H9 (cell line): ENCODE measurements around the gene SPTBN1. TPM values are rescaled to one million over a fixed set of nuclear protein-coding genes. Genes with fewer than 3 reads are reported as not detected.

ENCODE experiments used
- DNase-seq: peaks from one replicate; pipeline ENCODE4 v3.0.0-alpha.2; 2017
- H2AFZ ChIP-seq: one replicate; pipeline ENCODE4 v1.6.1; 2013; ENCODE audit warnings: mild to moderate bottlenecking, low read length, control low read depth, moderate library complexity
- H2AK5ac ChIP-seq: 2 replicates; pipeline ENCODE4 v1.6.1; 2013; ENCODE audit warnings: low read length, control low read depth, mixed read lengths; ENCODE audit not compliant: insufficient read length
- H2BK120ac ChIP-seq: one replicate; pipeline ENCODE4 v1.6.1; 2013; ENCODE audit warnings: low read depth, mild to moderate bottlenecking, low read length, control low read depth, inconsistent platforms; ENCODE audit not compliant: poor library complexity, severe bottlenecking
- H2BK12ac ChIP-seq: 2 replicates; pipeline ENCODE4 v1.6.1; 2013; ENCODE audit warnings: low read length, control low read depth, mixed read lengths, low read depth; ENCODE audit not compliant: insufficient read length
- H2BK15ac ChIP-seq: 2 replicates; pipeline ENCODE4 v1.6.1; 2013; ENCODE audit warnings: low read depth, low read length, control low read depth
- H2BK20ac ChIP-seq: one replicate; pipeline ENCODE4 v1.6.1; 2013; ENCODE audit warnings: low read depth, mild to moderate bottlenecking, low read length, control low read depth, inconsistent platforms; ENCODE audit not compliant: poor library complexity, severe bottlenecking
- H2BK5ac ChIP-seq: 2 replicates; pipeline ENCODE4 v1.6.1; 2013; ENCODE audit warnings: low read length, control low read depth, mixed read lengths; ENCODE audit not compliant: insufficient read length
- H3K14ac ChIP-seq: 2 replicates; pipeline ENCODE4 v1.6.1; 2013; ENCODE audit warnings: low read length, control low read depth; ENCODE audit not compliant: insufficient read depth
- H3K18ac ChIP-seq: 2 replicates; pipeline ENCODE4 v1.6.1; 2013; ENCODE audit warnings: low read depth, mild to moderate bottlenecking, mixed read lengths, low read length, control low read depth; ENCODE audit not compliant: insufficient read length
- H3K23ac ChIP-seq: 2 replicates; pipeline ENCODE4 v1.6.1; 2013; ENCODE audit warnings: low read length, control low read depth, mixed read lengths, low read depth; ENCODE audit not compliant: insufficient read length
- H3K23me2 ChIP-seq: 2 replicates; pipeline ENCODE4 v1.6.1; 2013; ENCODE audit warnings: low read depth, mild to moderate bottlenecking, mixed read lengths, low read length, control low read depth; ENCODE audit not compliant: insufficient read length, poor library complexity, severe bottlenecking
- H3K27ac ChIP-seq: 2 replicates; pipeline ENCODE4 v1.5.1; 2013; ENCODE audit warnings: low read length, control low read depth, mixed read lengths, low read depth; ENCODE audit not compliant: insufficient read length
- H3K27me3 ChIP-seq: 2 replicates; pipeline ENCODE4 v1.6.1; 2013; ENCODE audit warnings: low read length, control low read depth, inconsistent platforms; ENCODE audit not compliant: insufficient read depth
- H3K4ac ChIP-seq: 2 replicates; pipeline ENCODE4 v1.6.1; 2013; ENCODE audit warnings: low read depth, mild to moderate bottlenecking, control low read depth, inconsistent platforms, low read length, moderate library complexity
- H3K4me1 ChIP-seq: 2 replicates; pipeline ENCODE4 v1.6.1; 2013; ENCODE audit warnings: low read length, control low read depth, inconsistent platforms; ENCODE audit not compliant: insufficient read depth
- H3K4me2 ChIP-seq: 2 replicates; pipeline ENCODE4 v1.6.1; 2013; ENCODE audit warnings: low read length, control low read depth, mixed read lengths; ENCODE audit not compliant: insufficient read length, insufficient read depth
- H3K56ac ChIP-seq: 2 replicates; pipeline ENCODE4 v1.6.1; 2013; ENCODE audit warnings: low read depth, mild to moderate bottlenecking, mixed read lengths, low read length, control low read depth; ENCODE audit not compliant: insufficient read length
- H3K79me1 ChIP-seq: 2 replicates; pipeline ENCODE4 v1.6.1; 2013; ENCODE audit warnings: low read depth, mild to moderate bottlenecking, moderate library complexity, low read length, control low read depth, inconsistent platforms; ENCODE audit not compliant: insufficient read depth, poor library complexity, severe bottlenecking
- H3K79me2 ChIP-seq: 2 replicates; pipeline ENCODE4 v1.6.1; 2013; ENCODE audit warnings: low read length, control low read depth, inconsistent platforms; ENCODE audit not compliant: insufficient read depth
- H3K9ac ChIP-seq: 2 replicates; pipeline ENCODE4 v1.6.1; 2013; ENCODE audit warnings: low read length, control low read depth, mixed read lengths; ENCODE audit not compliant: insufficient read length; ENCODE audit errors: extremely low read depth
- H3K9me3 ChIP-seq: one replicate; pipeline ENCODE4 v1.6.1; 2013; ENCODE audit warnings: low read depth, low read length, inconsistent platforms; ENCODE audit not compliant: control insufficient read depth
- H3T11ph ChIP-seq: one replicate; pipeline ENCODE4 v1.6.1; 2013; ENCODE audit warnings: mild to moderate bottlenecking, low read length, control low read depth, inconsistent platforms
- H4K20me1 ChIP-seq: one replicate; pipeline ENCODE4 v1.6.1; 2013; ENCODE audit not compliant: control insufficient read depth, insufficient read length, insufficient read depth
- H4K5ac ChIP-seq: 2 replicates; pipeline ENCODE4 v1.6.1; 2013; ENCODE audit warnings: low read depth, mild to moderate bottlenecking, mixed read lengths, low read length, control low read depth; ENCODE audit not compliant: insufficient read length
- H4K8ac ChIP-seq: replicated peaks from 2 replicates; pipeline ENCODE4 v1.6.1; 2013; ENCODE audit warnings: low read length, control low read depth, mixed read lengths, low read depth; ENCODE audit not compliant: insufficient read length
- H4K91ac ChIP-seq: 2 replicates; pipeline ENCODE4 v1.6.1; 2013; ENCODE audit warnings: low read depth, mild to moderate bottlenecking, moderate library complexity, mixed read lengths, low read length, control low read depth; ENCODE audit not compliant: insufficient read length
- H3K27ac Mint-ChIP-seq, 3 experiments: 2 replicates in 2 of 3; 3 replicates in 1 of 3; pipeline ENCODE4 v1.8.0; 2020 to 2021; ENCODE audit warnings: mixed read lengths in 3 of 3, mild to moderate bottlenecking in 1 of 3, moderate library complexity in 1 of 3
- H3K27me3 Mint-ChIP-seq: 2 replicates; pipeline ENCODE4 v1.8.0; 2021; ENCODE audit warnings: low read depth, mild to moderate bottlenecking, moderate library complexity, mixed read lengths
- H3K36me3 Mint-ChIP-seq, 3 experiments: 2 replicates in 2 of 3; 3 replicates in 1 of 3; pipeline ENCODE4 v1.8.0; 2020 to 2021; ENCODE audit warnings: low read depth in 3 of 3, mixed read lengths in 3 of 3; ENCODE audit not compliant: insufficient read depth in 1 of 3
- H3K4me1 Mint-ChIP-seq, 2 experiments: 2 replicates each; pipeline ENCODE4 v1.8.0; 2020; ENCODE audit warnings: mixed read lengths in 2 of 2
- H3K4me3 Mint-ChIP-seq, 2 experiments: 2 replicates in 1 of 2; 3 replicates in 1 of 2; pipeline ENCODE4 v1.8.0; 2020 to 2021; ENCODE audit warnings: mild to moderate bottlenecking in 2 of 2, mixed read lengths in 2 of 2, moderate library complexity in 1 of 2
- H3K9me3 Mint-ChIP-seq, 2 experiments: 2 replicates in 1 of 2; 3 replicates in 1 of 2; pipeline ENCODE4 v1.8.0; 2020; ENCODE audit warnings: mild to moderate bottlenecking in 2 of 2, mixed read lengths in 2 of 2, moderate library complexity in 1 of 2
- WGBS: extraction: QIAGEN DNeasy Blood & Tissue Kit; methylation state at CpG from one replicate; pipeline ENCODE4 v1.1.7; 2013; ENCODE audit warnings: missing lambda C conversion rate, low lambda C conversion rate, mixed read lengths; ENCODE audit not compliant: insufficient read length; ENCODE audit errors: extremely low coverage; 5-methylcytosine and 5-hydroxymethylcytosine counted together
- total RNA-seq: library from RNA; stranded (reverse); gene quantifications from 2 replicates; pipeline ENCODE4 v1.2.1, GENCODE V29; 2021
- TF ChIP-seq, protein P1 (sequence below): fragments of 200-600 bp; sonication (generic); conservative IDR thresholded peaks from 3 replicates; pipeline ENCODE4 v1.8.0; 2021; ENCODE audit warnings: antibody characterized with exemption, mild to moderate bottlenecking

Gene SPTBN1
- total RNA-seq, 1 experiment from 2014 or later, result 164 TPM

DNA sequence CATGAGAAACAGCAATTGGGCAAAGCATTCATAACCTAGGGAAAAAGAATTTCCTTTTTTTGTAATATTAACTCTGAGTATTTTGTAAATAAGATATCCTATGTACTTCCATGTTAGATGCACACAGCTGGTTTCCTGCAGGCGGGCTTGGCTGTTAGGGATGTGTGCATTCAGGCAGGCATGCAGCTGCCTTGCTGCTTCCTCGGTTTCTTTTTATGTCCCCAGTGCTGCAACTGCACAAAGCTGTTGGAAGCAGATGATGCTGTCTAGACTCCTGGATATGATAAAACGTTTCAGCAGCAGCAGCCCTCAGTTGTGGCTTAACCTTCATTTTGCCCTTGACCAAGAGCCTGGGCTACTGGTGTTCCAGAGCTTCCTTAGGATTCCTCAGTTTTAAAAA, 177.9 kb downstream of the SPTBN1 start:
- Mint-ChIP-seq H3K27ac (0 out of 7 replicates have a peak overlapping the region, but pooled peaks of 1 of the 3 experiments have one; percentile 33), H3K27me3 (no peaks in the 10 kb centered on the region), H3K4me3 (no peak overlapping the region), H3K4me1 (no peaks in the 10 kb centered on the region; a peak in 1 of 4 replicates), H3K36me3 (peaks cover 47 to 91% (median 90%) of the 10 kb centered on the region in 3 experiments; a peak in 6 of 7 replicates), H3K9me3 (no peaks in the 10 kb centered on the region)
- H3K4me2 ChIP-seq, result no peak overlapping the region
- TF ChIP-seq, protein P1, sequence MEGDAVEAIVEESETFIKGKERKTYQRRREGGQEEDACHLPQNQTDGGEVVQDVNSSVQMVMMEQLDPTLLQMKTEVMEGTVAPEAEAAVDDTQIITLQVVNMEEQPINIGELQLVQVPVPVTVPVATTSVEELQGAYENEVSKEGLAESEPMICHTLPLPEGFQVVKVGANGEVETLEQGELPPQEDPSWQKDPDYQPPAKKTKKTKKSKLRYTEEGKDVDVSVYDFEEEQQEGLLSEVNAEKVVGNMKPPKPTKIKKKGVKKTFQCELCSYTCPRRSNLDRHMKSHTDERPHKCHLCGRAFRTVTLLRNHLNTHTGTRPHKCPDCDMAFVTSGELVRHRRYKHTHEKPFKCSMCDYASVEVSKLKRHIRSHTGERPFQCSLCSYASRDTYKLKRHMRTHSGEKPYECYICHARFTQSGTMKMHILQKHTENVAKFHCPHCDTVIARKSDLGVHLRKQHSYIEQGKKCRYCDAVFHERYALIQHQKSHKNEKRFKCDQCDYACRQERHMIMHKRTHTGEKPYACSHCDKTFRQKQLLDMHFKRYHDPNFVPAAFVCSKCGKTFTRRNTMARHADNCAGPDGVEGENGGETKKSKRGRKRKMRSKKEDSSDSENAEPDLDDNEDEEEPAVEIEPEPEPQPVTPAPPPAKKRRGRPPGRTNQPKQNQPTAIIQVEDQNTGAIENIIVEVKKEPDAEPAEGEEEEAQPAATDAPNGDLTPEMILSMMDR, result no peak
- no peak overlapping the region for H4K5ac ChIP-seq
- DNase-seq, result no peak
- H3K9ac ChIP-seq, result no peak overlapping the region
- H2BK15ac ChIP-seq, result no peak overlapping the region
- H3K56ac ChIP-seq, result no peak overlapping the region
- H3K4ac ChIP-seq, result no peak overlapping the region
- H3K27me3 ChIP-seq, result no peaks in the 10 kb centered on the region
- H4K91ac ChIP-seq, result no peak overlapping the region
- H3K18ac ChIP-seq, result no peak overlapping the region
- H2BK5ac ChIP-seq, result no peak overlapping the region
- H3T11ph ChIP-seq, result no peak overlapping the region
- H3K14ac ChIP-seq, result no peak overlapping the region
- H2AFZ ChIP-seq, result no peak overlapping the region
- no peaks in the 10 kb centered on the region for H3K23me2 ChIP-seq
- H3K27ac ChIP-seq, result no peak overlapping the region
- no peak overlapping the region for H3K23ac ChIP-seq
- no peak overlapping the region for H4K8ac ChIP-seq
- H2BK12ac ChIP-seq, result no peak overlapping the region
- H4K20me1 ChIP-seq, result peaks cover 4% of the 10 kb centered on the region
- no peaks in the 10 kb centered on the region for H3K4me1 ChIP-seq
- no peaks in the 10 kb centered on the region for H3K9me3 ChIP-seq
- WGBS, result no CpG with 5 or more reads among the region's 3 CpGs
- no peaks in the 10 kb centered on the region for H3K79me2 ChIP-seq
- H2BK20ac ChIP-seq, result no peak overlapping the region
- H2AK5ac ChIP-seq, result no peak overlapping the region
- no peaks in the 10 kb centered on the region for H3K79me1 ChIP-seq
- no peak overlapping the region for H2BK120ac ChIP-seq
